Fibroblast of lung (primary cell): ENCODE measurements around the gene TENM4. TPM values are rescaled to one million over a fixed set of nuclear protein-coding genes. Genes with fewer than 3 reads are reported as not detected.

Experiments
- DNase-seq, 2 donors: peaks; one replicate each; pipeline versions ENCODE4 v3.0.0 to v3.0.0-alpha.2; 2010; ENCODE audit warnings: low read depth in 2 of 2
- H2AFZ ChIP-seq: 2 replicates; pipeline ENCODE4 v1.5.1; 2012; ENCODE audit warnings: low read length, control low read depth, inconsistent platforms
- H3K27ac ChIP-seq: 2 replicates; pipeline ENCODE4 v1.5.1; 2011; ENCODE audit warnings: low read length, control low read depth; ENCODE audit not compliant: insufficient read depth
- H3K27me3 ChIP-seq: 2 replicates; pipeline ENCODE4 v1.5.1; 2011; ENCODE audit warnings: mild to moderate bottlenecking, low read length; ENCODE audit not compliant: control insufficient read depth, insufficient read depth
- H3K36me3 ChIP-seq: 2 replicates; pipeline ENCODE4 v1.5.1; 2011; ENCODE audit warnings: low read length; ENCODE audit not compliant: control insufficient read depth, insufficient read depth
- H3K4me1 ChIP-seq: 2 replicates; pipeline ENCODE4 v1.5.1; 2011; ENCODE audit warnings: low read length; ENCODE audit not compliant: control insufficient read depth, insufficient read depth; ENCODE audit errors: extremely low read depth
- H3K4me2 ChIP-seq: 2 replicates; pipeline ENCODE4 v1.5.1; 2011; ENCODE audit warnings: low read length, control low read depth; ENCODE audit not compliant: insufficient read depth; ENCODE audit errors: extremely low read depth
- H3K4me3 ChIP-seq, 4 experiments: fragments of 200-600 bp in 1 of 4; sonication (generic) in 1 of 4; replicated peaks in 1 of 4; 2 replicates each; pipeline ENCODE4 v1.5.1; 2011 to 2016; ENCODE audit warnings: low read length in 4 of 4, low read depth in 3 of 4, mild to moderate bottlenecking in 3 of 4, control low read depth in 2 of 4, inconsistent platforms in 1 of 4, mixed read lengths in 1 of 4; ENCODE audit not compliant: insufficient read depth in 1 of 4; ENCODE audit errors: control extremely low read depth in 1 of 4
- H3K79me2 ChIP-seq: 2 replicates; pipeline ENCODE4 v1.5.1; 2012; ENCODE audit warnings: mild to moderate bottlenecking, low read length, inconsistent platforms; ENCODE audit not compliant: control insufficient read depth, insufficient read depth
- H3K9ac ChIP-seq: 2 replicates; pipeline ENCODE4 v1.5.1; 2011; ENCODE audit warnings: mild to moderate bottlenecking, low read length, control low read depth; ENCODE audit not compliant: insufficient read depth
- H3K9me3 ChIP-seq: 2 replicates; pipeline ENCODE4 v1.5.1; 2012; ENCODE audit warnings: low read depth, low read length; ENCODE audit not compliant: control insufficient read depth, insufficient read depth
- H4K20me1 ChIP-seq: 2 replicates; pipeline ENCODE4 v1.5.1; 2011; ENCODE audit warnings: low read length; ENCODE audit not compliant: control insufficient read depth, insufficient read depth; ENCODE audit errors: extremely low read depth
- CTCF ChIP-seq, 2 donors: IDR thresholded peaks in 1 of 2; conservative IDR thresholded peaks in 1 of 2; 1 replicate in 1 of 2; 2 replicates in 1 of 2; pipeline ENCODE4 v1.5.1; 2011 to 2012; ENCODE audit warnings: low read length in 2 of 2, control low read depth in 1 of 2, inconsistent platforms in 1 of 2, low read depth in 1 of 2, mild to moderate bottlenecking in 1 of 2
- EZH2 ChIP-seq: IDR thresholded peaks from 2 replicates; pipeline ENCODE4 v1.5.1; 2012; ENCODE audit warnings: low read length, control low read depth, mild to moderate bottlenecking; ENCODE audit errors: missing control alignments
- polyA plus RNA-seq, 2 donors: library from polyadenylated mRNA; depleted of rRNA in 1 of 2; stranded (reverse) in 1 of 2; unstranded in 1 of 2; fragments of >200 nt; gene quantifications; 2 replicates each; pipeline ENCODE4 v1.2.1, GENCODE V29; 2011 to 2012; ENCODE audit warnings: missing spikeins in 1 of 2
- total RNA-seq: library from RNA; depleted of rRNA; stranded (reverse); fragments of >200 nt; gene quantifications from 2 replicates; pipeline ENCODE4 v1.2.1, GENCODE V29; 2014

Gene TENM4
- total and polyA plus RNA-seq, 2 donors (not counting 1 experiment from before 2014, with no cell fraction given), result 4.6 to 48.4 TPM

- no peak overlapping the region for H3K4me2 ChIP-seq
- no peaks in the 10 kb centered on the region for H3K79me2 ChIP-seq
- H3K9me3 ChIP-seq, result no peaks in the 10 kb centered on the region
- H4K20me1 ChIP-seq, result no peaks in the 10 kb centered on the region
- no peak overlapping the region for H3K9ac ChIP-seq
- H2AFZ ChIP-seq, result no peak overlapping the region
- no peaks in the 10 kb centered on the region for H3K4me1 ChIP-seq
- TF ChIP-seq EZH2 (no peak), CTCF (conservative IDR thresholded peaks at IDR 0.05 in 1 of 2, IDR thresholded peaks at IDR 0.05 in 1 of 2; ENCODE audit: low read depth in 1 of 2, low read length in 2 of 2) (no peak)
- no peak overlapping the region for H3K4me3 ChIP-seq
- peaks cover 4% of the 10 kb centered on the region for H3K36me3 ChIP-seq
- H3K27ac ChIP-seq, result no peak overlapping the region
- H3K27me3 ChIP-seq, result no peaks in the 10 kb centered on the region
- DNase-seq, result no peak
These were observed 787.4 kb downstream of the TENM4 start for GRCh38 chr11:78653294-78653909.

- Histone ChIP-seq H3K79me2 (no peaks in the 10 kb centered on the region), H3K27me3 (no peaks in the 10 kb centered on the region), H4K20me1 (no peaks in the 10 kb centered on the region), H3K36me3 (no peaks in the 10 kb centered on the region), H3K9me3 (no peaks in the 10 kb centered on the region), H3K4me2 (no peak overlapping the region), H2AFZ (no peak overlapping the region), H3K27ac (no peak overlapping the region), H3K4me1 (no peaks in the 10 kb centered on the region), H3K4me3 (no peak overlapping the region), H3K9ac (no peak overlapping the region)
- DNase-seq, result no peak
- TF ChIP-seq EZH2, result no peak
These were observed 788.0 kb downstream of the TENM4 start for GRCh38 chr11:78652843-78653239.

- TF ChIP-seq EZH2 (no peak), CTCF (conservative IDR thresholded peaks at IDR 0.05 in 1 of 2, IDR thresholded peaks at IDR 0.05 in 1 of 2; ENCODE audit: low read depth in 1 of 2, low read length in 2 of 2) (no peak)
- Histone ChIP-seq H2AFZ (no peak overlapping the region), H3K27ac (no peak overlapping the region)
These were observed 788.6 kb downstream of the TENM4 start for GRCh38 chr11:78651923-78652842.

More at GRCh38 chr11:78651923-78652842, 788.6 kb downstream of the TENM4 start:
- Histone ChIP-seq H3K27me3 (no peaks in the 10 kb centered on the region), H3K9me3 (no peaks in the 10 kb centered on the region), H3K36me3 (no peaks in the 10 kb centered on the region), H3K4me2 (no peak overlapping the region), H4K20me1 (no peaks in the 10 kb centered on the region), H3K4me3 (no peak overlapping the region), H3K9ac (no peak overlapping the region), H3K79me2 (no peaks in the 10 kb centered on the region), H3K4me1 (no peaks in the 10 kb centered on the region)
- no peak for DNase-seq
